ENCODE data around the gene GTSE1.

GRCh38 chr22:46320716-46321386 is 24.2 kb downstream of the GTSE1 start:
- TF ChIP-seq MZF1 (CRISPR knock-in tag; IDR thresholded peaks at IDR 0.05; ENCODE audit: borderline replicate concordance) (no peak), E2F1 (CRISPR knock-in tag; IDR thresholded peaks at IDR 0.05) (no peak)

Measured in HepG2 (cell line).